Kidney (tissue), 14 donors: ENCODE measurements around the gene RNF212B. TPM values are rescaled to one million over a fixed set of nuclear protein-coding genes. Genes with fewer than 3 reads are reported as not detected.

ENCODE experiments used
- DNase-seq, 5 donors: peaks; one replicate each; pipeline ENCODE4 v3.0.0-alpha.2; 2013 to 2020
- FAIRE-seq: peaks from 2 replicates; lab custom pipeline; 2012; peaks lifted over from hg19 to GRCh38; lab: Jason Lieb, UNC
- H3K27ac ChIP-seq, 2 donors: one replicate each; pipeline ENCODE4 v1.7.0; 2013; ENCODE audit warnings: low read depth in 2 of 2, low read length in 2 of 2, inconsistent platforms in 1 of 2
- H3K27me3 ChIP-seq: one replicate; pipeline ENCODE4 v1.7.1; 2013; ENCODE audit warnings: low read length, inconsistent platforms; ENCODE audit not compliant: control insufficient read depth, insufficient read depth
- H3K36me3 ChIP-seq, 3 donors: one replicate each; pipeline versions ENCODE4 v1.7.0 to v1.7.1; 2013; ENCODE audit warnings: low read length in 3 of 3, control low read depth in 1 of 3, inconsistent platforms in 1 of 3; ENCODE audit not compliant: insufficient read depth in 3 of 3, control insufficient read depth in 2 of 3
- H3K4me1 ChIP-seq, 3 donors: one replicate each; pipeline versions ENCODE4 v1.7.0 to v1.7.1; 2013; ENCODE audit warnings: low read length in 3 of 3, inconsistent platforms in 1 of 3, low read depth in 1 of 3; ENCODE audit not compliant: control insufficient read depth in 2 of 3, insufficient read depth in 2 of 3
- H3K4me3 ChIP-seq, 3 donors: one replicate each; pipeline versions ENCODE4 v1.7.0 to v1.8.1; 2013; ENCODE audit warnings: low read length in 3 of 3, control low read depth in 1 of 3, inconsistent platforms in 1 of 3
- H3K9ac ChIP-seq, 3 donors: one replicate each; pipeline versions ENCODE4 v1.7.0 to v1.7.1; 2013; ENCODE audit warnings: low read length in 3 of 3, control low read depth in 1 of 3, inconsistent platforms in 1 of 3
- H3K9me3 ChIP-seq, 3 donors: one replicate each; pipeline versions ENCODE4 v1.7.0 to v1.7.1; 2013; ENCODE audit warnings: low read length in 3 of 3, control low read depth in 1 of 3, inconsistent platforms in 1 of 3; ENCODE audit not compliant: control insufficient read depth in 2 of 3, insufficient read depth in 1 of 3
- intact Hi-C: fragments of 100-400 bp; cut with DNase I; formaldehyde crosslinking; loops from one replicate; pipeline ENCODE4 v1.11.1; 2022
- polyA plus RNA-seq: library from polyadenylated mRNA; stranded (reverse); fragments of 350-450 nt; fragmentation: Illumina TruSeq; extraction: RNeasy Lipid Tissue Mini Kit (QIAGEN cat#74804); gene quantifications from one replicate; pipeline ENCODE4 v1.2.3, GENCODE V29; 2014; ENCODE audit warnings: low read depth, low replicate concordance; ENCODE audit not compliant: insufficient read depth
- total RNA-seq: library from RNA; stranded (reverse); fragmentation: NEBNext Ultra II Directional; extraction: Animal tissue kit (Norgen Biotek cat#: 25700); gene quantifications from one replicate; pipeline ENCODE4 v1.2.1, GENCODE V29; 2021
- TF ChIP-seq, protein P1 (sequence below): IDR thresholded peaks from 3 replicates; pipeline ENCODE4 v1.5.1; 2012; ENCODE audit warnings: mild to moderate bottlenecking, moderate library complexity, borderline replicate concordance; ENCODE audit not compliant: insufficient read depth; ENCODE audit errors: extremely low read depth
- donor health status: control.
- donor health status: control.
- donor health status: control.
- donor health status: control.
- donor health status: control.
- donor health status: DM: yes; HTN: yes; CAD: no.
- donor health status: Normal renal cell carcinoma (clear cell type).

Gene RNF212B
- total and polyA plus RNA-seq, 2 donors from 2014 or later: 2.8 TPM; not detected in 1

DNA sequence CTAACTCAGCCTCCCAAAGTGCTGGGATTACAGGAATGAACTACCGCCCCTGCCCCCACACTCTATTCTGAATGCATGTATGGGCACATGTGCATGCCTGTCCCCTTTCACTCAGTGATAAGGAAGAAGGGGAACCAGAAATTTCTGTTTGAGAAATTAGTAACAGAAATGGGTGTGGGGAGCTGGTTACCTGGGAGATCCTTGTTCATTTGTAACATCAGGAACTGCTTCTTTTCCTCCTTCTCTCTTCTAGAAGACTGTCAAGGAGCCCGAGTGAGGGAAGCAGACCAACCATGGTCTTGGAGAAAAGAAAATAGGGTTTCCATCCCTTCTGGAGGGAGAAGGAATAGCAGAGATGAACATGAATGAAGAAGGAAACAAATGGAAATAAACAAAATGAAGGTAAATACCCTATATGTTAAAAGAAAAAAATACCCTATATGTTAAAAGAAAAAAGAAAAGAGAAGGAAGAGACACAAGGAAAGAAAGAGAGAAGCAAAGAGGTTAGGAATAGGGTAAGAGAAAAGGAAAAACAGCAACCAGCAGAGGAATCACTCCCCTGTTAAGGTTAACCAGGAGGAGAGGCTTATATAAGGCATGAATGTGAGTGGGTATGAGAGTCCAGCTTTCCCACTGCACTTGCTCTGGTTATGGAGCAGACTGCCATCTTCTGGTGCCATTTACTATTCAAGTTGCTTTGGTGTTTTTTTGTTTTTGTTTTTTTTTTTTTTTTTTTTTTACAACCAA, 61.6 kb downstream of the RNF212B start:
- intact Hi-C loops: no loop called here
- FAIRE-seq: no peak

DNA sequence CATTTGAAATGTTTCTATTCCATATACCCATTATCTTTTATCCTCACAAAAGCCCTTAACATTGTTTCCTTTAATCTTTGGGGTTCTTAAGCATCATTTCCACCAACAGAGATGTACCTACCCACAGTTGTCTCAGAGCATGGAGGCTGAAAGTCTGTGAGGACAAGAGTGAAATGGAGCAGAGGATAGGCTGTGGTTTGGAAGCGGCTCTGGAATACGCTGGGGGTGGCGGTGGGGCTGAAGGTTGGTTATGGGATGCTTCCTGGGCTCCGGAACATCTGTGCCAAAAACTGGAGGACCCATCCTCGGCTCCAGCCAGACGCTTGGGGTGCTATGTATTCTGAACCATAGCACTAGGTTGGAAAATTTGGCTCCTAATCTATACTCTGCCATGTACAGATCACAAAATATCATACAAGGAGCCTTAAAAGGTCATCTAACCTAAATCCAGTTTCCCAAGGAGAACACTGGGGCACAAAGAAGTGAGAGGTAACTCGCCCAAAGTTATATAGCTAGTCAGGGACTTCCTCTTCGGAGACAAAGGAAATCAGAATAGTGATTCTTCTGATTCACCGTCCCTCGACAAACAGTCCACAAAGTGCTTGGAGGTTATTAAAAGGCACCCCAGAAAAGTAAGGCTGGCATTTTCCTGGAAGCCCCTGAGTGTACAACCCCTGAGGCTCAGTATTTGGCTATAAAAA, 62.4 kb downstream of the RNF212B start:
- no peaks in the 10 kb centered on the region for H3K27me3 ChIP-seq
- TF ChIP-seq, protein P1, sequence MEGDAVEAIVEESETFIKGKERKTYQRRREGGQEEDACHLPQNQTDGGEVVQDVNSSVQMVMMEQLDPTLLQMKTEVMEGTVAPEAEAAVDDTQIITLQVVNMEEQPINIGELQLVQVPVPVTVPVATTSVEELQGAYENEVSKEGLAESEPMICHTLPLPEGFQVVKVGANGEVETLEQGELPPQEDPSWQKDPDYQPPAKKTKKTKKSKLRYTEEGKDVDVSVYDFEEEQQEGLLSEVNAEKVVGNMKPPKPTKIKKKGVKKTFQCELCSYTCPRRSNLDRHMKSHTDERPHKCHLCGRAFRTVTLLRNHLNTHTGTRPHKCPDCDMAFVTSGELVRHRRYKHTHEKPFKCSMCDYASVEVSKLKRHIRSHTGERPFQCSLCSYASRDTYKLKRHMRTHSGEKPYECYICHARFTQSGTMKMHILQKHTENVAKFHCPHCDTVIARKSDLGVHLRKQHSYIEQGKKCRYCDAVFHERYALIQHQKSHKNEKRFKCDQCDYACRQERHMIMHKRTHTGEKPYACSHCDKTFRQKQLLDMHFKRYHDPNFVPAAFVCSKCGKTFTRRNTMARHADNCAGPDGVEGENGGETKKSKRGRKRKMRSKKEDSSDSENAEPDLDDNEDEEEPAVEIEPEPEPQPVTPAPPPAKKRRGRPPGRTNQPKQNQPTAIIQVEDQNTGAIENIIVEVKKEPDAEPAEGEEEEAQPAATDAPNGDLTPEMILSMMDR: no peak
- FAIRE-seq (no peak), DNase-seq (no peak)
- H3K36me3 ChIP-seq: peaks cover 0 to 3% (median 0%) of the 10 kb centered on the region in 3 donors
- H3K9ac ChIP-seq: peak overlapping the region; percentile 75 to 99 (median 94)
- peaks cover 3 to 13% (median 13%) of the 10 kb centered on the region in 3 donors for H3K4me1 ChIP-seq
- peak overlapping the region; percentile 86 to 91 (median 88) for H3K4me3 ChIP-seq
- peak overlapping the region; percentile 94 to 98 for H3K27ac ChIP-seq
- no peaks in the 10 kb centered on the region for H3K9me3 ChIP-seq
- intact Hi-C loops: no loop called here

More for the DNA sequence above, 61.6 kb downstream of the RNF212B start:
- H3K36me3 ChIP-seq: peaks cover 0 to 3% (median 0%) of the 10 kb centered on the region in 3 donors
- no peaks in the 10 kb centered on the region for H3K27me3 ChIP-seq
- peak overlapping the region in 1 of 2 donors; percentile 63 for H3K27ac ChIP-seq
- TF ChIP-seq, protein P1: peak; percentile 16
- peaks cover 3 to 14% (median 13%) of the 10 kb centered on the region in 3 donors for H3K4me1 ChIP-seq
- peak in 2 of 5 donors; percentile 51 to 82 for DNase-seq
- peak overlapping the region in 1 of 3 donors; percentile 17 for H3K4me3 ChIP-seq
- no peaks in the 10 kb centered on the region for H3K9me3 ChIP-seq
- peak overlapping the region in 1 of 3 donors; percentile 94 for H3K9ac ChIP-seq

DNA sequence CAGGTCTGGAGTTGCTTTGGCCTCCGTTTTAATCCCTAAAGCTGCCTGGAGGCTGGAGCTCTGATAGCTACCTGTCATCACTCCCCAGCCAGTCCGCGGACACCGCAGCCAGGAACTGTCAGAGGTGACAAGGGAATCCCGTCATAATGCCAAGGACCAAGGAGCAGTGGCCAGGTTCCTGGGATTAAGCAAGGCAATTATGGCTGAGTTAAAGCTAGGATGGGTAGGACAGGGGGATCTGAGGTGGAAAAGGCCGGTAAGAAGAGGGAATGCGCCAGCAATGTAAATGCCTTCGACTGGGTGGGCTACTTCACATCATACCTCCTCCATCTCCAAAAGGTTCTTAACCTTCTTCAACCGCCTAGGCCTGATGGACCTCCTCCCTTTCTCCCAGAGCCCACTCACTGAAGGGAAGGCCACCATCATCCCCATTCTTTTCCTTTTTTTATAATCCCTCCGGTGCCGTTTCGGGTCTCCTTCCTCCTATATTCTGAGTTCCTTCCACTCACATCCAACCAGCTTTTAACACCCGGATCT, 63.0 kb downstream of the RNF212B start:
- DNase-seq (peak in 2 of 5 donors; percentile 60 to 67), FAIRE-seq (no peak)
- peak overlapping the region; percentile 94 to 98 for H3K27ac ChIP-seq
- H3K4me1 ChIP-seq: peaks cover 3 to 15% (median 14%) of the 10 kb centered on the region in 3 donors
- peak overlapping the region; percentile 86 to 91 (median 88) for H3K4me3 ChIP-seq
- TF ChIP-seq, protein P1: no peak
- H3K36me3 ChIP-seq: peaks cover 0 to 3% (median 0%) of the 10 kb centered on the region in 3 donors
- peak overlapping the region; percentile 75 to 99 (median 94) for H3K9ac ChIP-seq
- H3K27me3 ChIP-seq: no peaks in the 10 kb centered on the region
- no peaks in the 10 kb centered on the region for H3K9me3 ChIP-seq
- intact Hi-C loops: no loop called here
